Glomerular visceral epithelial cell (primary cell): Measurements from ENCODE around the gene NES.
"Not testable (repeated sequence)": the region's sequence is repeated elsewhere in the genome, so short reads cannot be mapped to it uniquely, and the experiment has no call there.

Source experiments
- DNase-seq: peaks from one replicate; pipeline ENCODE4 v3.0.0-alpha.2; 2016; ENCODE audit errors: extremely low spot score

The NES gene

GRCh38 chr1:156646738-156647211, 30.4 kb downstream of the NES start:
- DNase-seq = no peak

DNA sequence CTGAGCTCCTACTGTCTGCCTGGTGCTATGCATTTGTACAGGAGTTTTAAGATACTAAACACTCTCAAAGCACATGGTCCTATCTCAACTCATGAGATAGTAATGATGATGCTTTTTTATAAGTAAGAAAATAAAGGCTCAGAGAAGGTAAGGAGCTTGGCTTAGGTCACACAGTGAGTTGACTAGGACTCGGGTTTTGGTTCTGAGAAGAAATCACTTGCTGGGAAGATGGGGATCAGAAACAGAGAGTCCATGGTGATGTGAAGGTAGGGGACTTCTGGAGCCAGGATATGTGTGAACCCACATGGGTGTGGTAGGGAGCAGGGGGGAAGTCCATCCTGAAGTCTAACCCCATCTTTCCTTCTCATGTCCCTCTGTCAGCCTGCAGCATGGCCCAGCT, 31.5 kb downstream of the NES start:
- no peak for DNase-seq

GRCh38 chr1:156645056-156645455, 32.2 kb downstream of the NES start:
- no peak for DNase-seq

- no peak for DNase-seq
Observed at GRCh38 chr1:156644640-156645039, 32.6 kb downstream of the NES start.

GRCh38 chr1:156644146-156644545, 33.1 kb downstream of the NES start:
- no peak for DNase-seq

DNA sequence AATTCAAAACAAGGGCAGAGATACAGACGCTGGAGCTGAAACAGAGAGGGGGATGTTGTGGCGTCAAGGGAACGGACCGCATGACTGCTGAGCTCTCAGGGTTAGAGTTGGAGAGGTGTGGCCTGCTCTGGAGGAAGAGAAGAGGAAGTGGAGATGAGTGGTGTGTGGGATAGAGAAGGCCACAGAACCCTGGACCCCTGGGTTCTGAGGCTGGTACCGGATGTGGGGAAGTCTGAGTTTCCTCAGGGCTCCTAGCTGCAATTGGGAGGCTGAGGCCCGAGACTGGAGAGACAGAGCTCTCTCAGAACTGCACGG, 33.5 kb downstream of the NES start:
- DNase-seq = no peak

DNA sequence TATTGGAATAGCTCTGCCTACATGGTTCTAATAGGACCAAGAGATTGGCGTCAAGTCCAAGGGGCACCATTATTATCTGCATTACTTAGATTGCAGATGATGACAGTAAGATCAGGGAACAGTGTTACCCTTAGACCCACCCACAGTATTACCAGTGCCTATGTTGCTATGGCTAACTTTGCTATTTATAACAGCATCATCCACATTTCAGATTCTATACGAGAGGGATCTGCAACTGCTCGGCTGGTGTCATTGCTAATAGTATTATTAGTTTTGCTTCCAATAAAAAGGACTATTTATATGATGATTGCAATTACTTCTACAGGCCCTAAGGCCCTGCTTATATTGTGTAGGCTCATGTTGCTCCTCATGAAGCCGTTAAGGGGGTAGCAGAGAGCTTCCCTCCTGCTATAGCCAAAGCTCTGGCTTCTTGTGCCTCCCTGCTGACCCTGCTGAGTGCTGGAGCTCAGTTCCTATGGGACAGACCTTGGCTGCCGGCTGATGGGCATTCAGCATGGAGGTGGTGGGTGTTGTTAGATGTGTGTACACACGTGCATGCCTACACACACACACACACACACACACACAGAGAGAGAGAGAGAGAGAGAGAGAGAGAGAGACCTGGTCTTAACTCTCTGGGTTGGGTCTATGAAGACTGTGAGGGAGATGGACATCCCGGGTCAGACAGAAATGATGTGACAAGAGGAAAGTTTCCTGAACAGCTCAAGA, 34.0 kb downstream of the NES start:
- DNase-seq = no peak

DNA sequence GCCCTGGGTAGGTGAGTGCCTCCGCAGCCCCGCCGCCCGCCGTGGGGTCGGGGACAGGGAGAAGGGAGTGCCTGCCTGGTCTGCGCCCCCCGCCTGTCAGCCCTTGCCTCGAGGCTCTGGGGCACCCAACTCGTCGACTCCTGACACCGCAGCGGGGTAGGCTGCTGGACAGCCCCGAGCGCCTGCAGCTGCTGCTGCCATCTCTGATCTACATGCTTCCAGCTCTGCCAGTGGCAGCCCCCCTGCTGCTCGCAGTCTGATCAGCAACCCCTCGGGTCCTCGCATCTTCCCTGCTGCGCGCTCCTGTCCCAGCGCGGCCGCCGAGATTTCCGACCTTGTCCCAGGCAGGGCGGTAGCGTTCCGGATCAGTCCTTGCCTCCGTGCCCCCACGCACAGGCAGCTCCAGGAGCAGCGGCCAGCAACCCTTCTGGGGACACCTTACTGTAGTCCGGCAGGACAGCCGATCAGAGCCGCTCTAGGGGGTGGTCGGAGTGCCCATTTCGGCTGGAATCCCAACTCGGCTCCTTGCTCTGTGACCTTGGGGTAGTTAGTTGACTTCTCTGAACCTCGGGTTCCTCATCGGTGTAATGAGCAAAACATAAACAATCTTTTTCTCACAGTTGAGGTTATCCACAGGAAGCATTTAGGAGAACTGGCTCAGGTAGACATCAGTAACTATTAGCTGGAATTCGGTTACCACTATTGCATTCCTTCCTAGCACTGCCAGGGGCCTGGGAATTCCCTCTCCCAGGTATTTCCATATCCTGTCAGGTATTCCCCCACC, 34.8 kb downstream of the NES start:
- DNase-seq = no peak

DNA sequence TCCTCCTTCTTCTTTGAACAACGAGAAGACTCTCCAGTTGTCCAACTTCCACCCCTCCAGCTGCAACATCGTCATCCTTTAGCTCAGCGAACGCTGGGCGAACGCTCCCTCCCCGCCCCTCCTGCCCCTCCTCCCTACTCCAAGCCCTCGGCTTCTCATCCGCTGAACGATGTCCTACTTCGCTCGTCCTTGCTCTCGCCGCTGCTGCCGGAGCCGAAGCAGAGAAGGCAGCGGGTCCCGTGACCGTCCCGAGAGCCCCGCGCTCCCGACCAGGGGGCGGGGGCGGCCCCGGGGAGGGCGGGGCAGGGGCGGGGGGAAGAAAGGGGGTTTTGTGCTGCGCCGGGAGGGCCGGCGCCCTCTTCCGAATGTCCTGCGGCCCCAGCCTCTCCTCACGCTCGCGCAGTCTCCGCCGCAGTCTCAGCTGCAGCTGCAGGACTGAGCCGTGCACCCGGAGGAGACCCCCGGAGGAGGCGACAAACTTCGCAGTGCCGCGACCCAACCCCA, 35.4 kb downstream of the NES start, which contains the start of gene BCAN:
BCAN (plus strand) TSS at position 357 of the 504 bp plus-strand sequence. CDS start 3,938 bp downstream, outside the sequence.
- no peak for DNase-seq

GRCh38 chr1:156640842-156641706, 36.1 kb downstream of the NES start:
- DNase-seq = no peak

- DNase-seq = peak; percentile 48
Observed at GRCh38 chr1:156639601-156640101, 37.6 kb downstream of the NES start.

GRCh38 chr1:156638189-156638985, 38.8 kb downstream of the NES start:
- no peak for DNase-seq

- DNase-seq = no peak
Observed at GRCh38 chr1:156632355-156632754, 44.9 kb downstream of the NES start.

GRCh38 chr1:156631152-156631551, 46.1 kb downstream of the NES start:
- not testable (repeated sequence) for DNase-seq

GRCh38 chr1:156629823-156630449, 47.3 kb downstream of the NES start:
- no peak for DNase-seq

DNA sequence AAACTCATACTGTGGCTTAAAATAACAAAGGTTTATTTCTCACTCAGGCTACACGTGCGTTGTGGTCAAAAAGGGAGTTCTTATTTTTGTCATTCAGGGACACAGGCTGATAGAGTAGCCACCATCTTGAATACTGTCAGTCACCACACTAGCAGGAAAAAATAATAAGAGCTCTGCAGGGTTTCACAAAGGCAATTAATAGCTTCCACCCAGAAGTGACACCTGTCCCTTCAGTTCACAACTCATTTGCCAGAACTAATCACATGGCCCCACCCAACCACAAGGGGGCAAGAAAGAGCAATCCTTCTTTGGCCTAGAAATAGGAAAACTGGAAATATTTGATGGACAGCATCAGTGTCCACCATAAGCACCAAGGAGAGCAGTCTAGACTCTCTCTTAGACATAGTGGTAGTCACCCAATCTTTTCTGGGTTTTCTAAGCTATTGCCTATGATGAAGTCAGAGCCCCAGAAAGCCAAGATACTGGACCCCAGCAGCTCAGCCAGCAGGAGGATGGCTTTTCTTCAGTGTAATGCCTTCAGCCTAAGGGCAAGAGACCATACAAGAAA, 49.8 kb downstream of the NES start:
- DNase-seq = peak; percentile 61

- DNase-seq = no peak
Observed at GRCh38 chr1:156626079-156626438, 51.1 kb downstream of the NES start.

DNA sequence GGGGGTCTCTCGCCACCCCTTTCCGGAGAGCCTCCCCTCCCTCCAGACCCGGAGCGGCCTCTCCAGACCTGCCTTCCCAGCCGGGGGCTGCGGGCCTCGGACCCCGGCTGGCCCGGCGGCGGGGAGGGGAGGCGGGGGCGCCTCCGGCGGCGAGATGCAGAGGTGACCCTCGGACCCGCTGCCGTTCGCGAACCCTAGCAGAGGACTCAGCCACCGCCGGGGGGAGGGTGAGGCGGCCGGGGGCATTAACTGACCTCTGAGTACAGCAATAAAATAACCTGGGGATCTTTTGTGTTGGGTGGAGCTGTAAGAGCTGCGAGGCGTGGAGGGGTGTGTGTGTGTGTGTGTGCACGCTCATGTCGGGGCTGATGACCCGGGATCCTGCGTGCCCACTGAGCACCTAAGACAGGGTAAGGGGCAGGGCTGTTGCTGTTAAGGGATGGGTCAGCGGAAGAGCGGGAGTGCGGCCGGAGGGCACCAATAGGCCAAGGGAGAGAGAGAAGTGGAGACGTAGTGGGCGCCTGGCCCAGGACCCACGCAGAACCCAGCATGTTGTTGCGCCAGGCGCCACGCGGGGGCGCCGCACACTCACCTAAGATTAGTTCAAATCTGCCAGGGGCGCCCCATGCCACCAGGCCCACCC, 51.6 kb downstream of the NES start:
- DNase-seq = peak; percentile 50

DNA sequence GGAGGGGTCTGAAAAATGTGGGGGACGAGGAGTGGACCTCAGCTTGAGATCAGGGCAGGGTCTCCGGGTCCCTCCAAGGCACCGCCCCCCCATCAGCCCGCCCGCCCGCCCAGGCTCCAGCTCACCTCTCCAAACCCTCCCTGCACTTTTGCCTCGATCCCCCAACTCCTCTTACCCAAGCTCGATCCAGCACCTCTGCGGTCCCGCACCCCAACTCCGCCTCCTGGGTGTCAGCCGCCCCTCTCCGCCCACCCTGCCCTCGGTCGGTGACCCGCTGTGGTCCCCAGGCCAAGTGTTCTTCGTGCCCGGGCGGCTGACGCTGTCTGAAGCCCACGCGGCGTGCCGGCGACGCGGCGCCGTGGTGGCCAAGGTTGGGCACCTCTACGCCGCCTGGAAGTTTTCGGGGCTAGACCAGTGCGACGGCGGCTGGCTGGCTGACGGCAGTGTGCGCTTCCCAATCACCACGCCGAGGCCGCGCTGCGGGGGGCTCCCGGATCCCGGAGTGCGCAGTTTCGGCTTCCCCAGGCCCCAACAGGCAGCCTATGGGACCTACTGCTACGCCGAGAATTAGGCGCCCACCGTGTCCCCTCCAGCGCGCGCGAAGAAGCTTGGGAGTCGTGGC, 52.3 kb downstream of the NES start:
- no peak for DNase-seq
